LNCAP (cell line): ENCODE measurements around the gene PLK3.

Experiments used
- CTCF ChIP-seq: fragments of 450-650 bp; IDR thresholded peaks from 2 replicates; pipeline ENCODE4 v1.5.1; 2017; ENCODE audit warnings: mild to moderate bottlenecking

Gene PLK3

GRCh38 chr1:44820328-44821239, 20.4 kb downstream of the PLK3 start:
- no peak for TF ChIP-seq CTCF

- TF ChIP-seq CTCF = no peak
Measured at GRCh38 chr1:44821240-44821715, 21.1 kb downstream of the PLK3 start.

GRCh38 chr1:44822131-44822701, 22.0 kb downstream of the PLK3 start:
- TF ChIP-seq CTCF = no peak

GRCh38 chr1:44822981-44823451, 22.8 kb downstream of the PLK3 start:
- TF ChIP-seq CTCF = no peak

- no peak for TF ChIP-seq CTCF
Measured at GRCh38 chr1:44826375-44827196, 26.4 kb downstream of the PLK3 start.

- TF ChIP-seq CTCF = no peak
Measured at GRCh38 chr1:44827197-44828002, 27.2 kb downstream of the PLK3 start.
